MM.1S (cell line): ENCODE measurements around the gene PTPRD.

Experiments used
- DNase-seq: peaks from one replicate; pipeline ENCODE4 v3.0.0-alpha.2; 2015
- H2AFZ ChIP-seq: fragments of 300-600 bp; sonication (generic); 2 replicates; pipeline ENCODE4 v1.6.0; 2016; ENCODE audit warnings: antibody characterized with exemption, low read length
- H3F3A ChIP-seq: fragments of 300-600 bp; sonication (generic); 2 replicates; pipeline ENCODE4 v1.6.1; 2016; ENCODE audit warnings: mild to moderate bottlenecking, antibody characterized with exemption, low read length, moderate library complexity, mixed read lengths; ENCODE audit not compliant: insufficient read depth
- H3K27ac ChIP-seq: fragments of 300-600 bp; sonication (generic); 2 replicates; pipeline ENCODE4 v1.5.1; 2016; ENCODE audit warnings: mild to moderate bottlenecking, low read length
- H3K27me3 ChIP-seq: fragments of 300-600 bp; sonication (generic); replicated peaks from 2 replicates; pipeline ENCODE4 v1.6.0; 2016; ENCODE audit warnings: low read length; ENCODE audit not compliant: insufficient read depth
- H3K36me3 ChIP-seq: fragments of 300-600 bp; sonication (generic); replicated peaks from 2 replicates; pipeline ENCODE4 v1.6.1; 2016; ENCODE audit warnings: mild to moderate bottlenecking, low read length, mixed read lengths; ENCODE audit not compliant: insufficient read depth
- H3K4me1 ChIP-seq: fragments of 300-600 bp; sonication (generic); 2 replicates; pipeline ENCODE4 v1.6.1; 2016; ENCODE audit warnings: low read length, mixed read lengths
- H3K4me2 ChIP-seq: fragments of 300-600 bp; sonication (generic); 2 replicates; pipeline ENCODE4 v1.6.0; 2016; ENCODE audit warnings: low read depth, low read length
- H3K4me3 ChIP-seq: fragments of 300-600 bp; sonication (generic); 2 replicates; pipeline ENCODE4 v1.5.1; 2016; ENCODE audit warnings: low read length, mixed read lengths
- H3K79me2 ChIP-seq: fragments of 300-600 bp; sonication (generic); 2 replicates; pipeline ENCODE4 v1.6.1; 2016; ENCODE audit warnings: mixed run types, low read length, mixed read lengths
- H3K9ac ChIP-seq: fragments of 300-600 bp; sonication (generic); 2 replicates; pipeline ENCODE4 v1.6.1; 2016; ENCODE audit warnings: low read length, mixed read lengths
- H3K9me2 ChIP-seq: fragments of 300-600 bp; sonication (generic); replicated peaks from 2 replicates; pipeline ENCODE4 v1.6.1; 2016; ENCODE audit warnings: mild to moderate bottlenecking, low read length, mixed read lengths; ENCODE audit not compliant: insufficient read depth
- H3K9me3 ChIP-seq: fragments of 300-600 bp; sonication (generic); replicated peaks from 2 replicates; pipeline ENCODE4 v1.6.1; 2016; ENCODE audit warnings: mild to moderate bottlenecking, low read length, mixed read lengths; ENCODE audit not compliant: insufficient read depth
- H4K20me1 ChIP-seq: fragments of 300-600 bp; sonication (generic); 2 replicates; pipeline ENCODE4 v1.6.1; 2016; ENCODE audit warnings: mild to moderate bottlenecking, low read length, moderate library complexity, mixed read lengths; ENCODE audit not compliant: insufficient read depth
- CTCF ChIP-seq: fragments of 300-600 bp; sonication (generic); IDR thresholded peaks from 2 replicates; pipeline ENCODE4 v1.5.1; 2016; ENCODE audit warnings: antibody characterized with exemption, low read length, mixed read lengths
- EZH2 ChIP-seq: fragments of 300-600 bp; sonication (generic); optimal IDR thresholded peaks from 2 replicates; pipeline ENCODE3; 2017; ENCODE audit warnings: low read depth, mild to moderate bottlenecking, antibody characterized with exemption, low read length, mixed read lengths
- EZH2phosphoT487 ChIP-seq: fragments of 300-600 bp; sonication (generic); IDR thresholded peaks from 2 replicates; pipeline ENCODE4 v1.6.1; 2018; ENCODE audit warnings: antibody characterized with exemption, low read length

Gene PTPRD

GRCh38 chr9:8867148-8867547, 1745.7 kb downstream of the PTPRD start:
- no peaks in the 10 kb centered on the region for H3K36me3 ChIP-seq
- H3K79me2 ChIP-seq = no peaks in the 10 kb centered on the region
- H2AFZ ChIP-seq = no peak overlapping the region
- no peaks in the 10 kb centered on the region for H3K9me3 ChIP-seq
- no peak overlapping the region for H3K4me2 ChIP-seq
- H3K27me3 ChIP-seq = no peaks in the 10 kb centered on the region
- no peak for DNase-seq
- no peaks in the 10 kb centered on the region for H3K4me1 ChIP-seq
- no peak overlapping the region for H3K27ac ChIP-seq
- H3F3A ChIP-seq = no peaks in the 10 kb centered on the region
- no peaks in the 10 kb centered on the region for H3K9me2 ChIP-seq
- no peak overlapping the region for H3K4me3 ChIP-seq
- H4K20me1 ChIP-seq = no peaks in the 10 kb centered on the region
- no peak overlapping the region for H3K9ac ChIP-seq
- TF ChIP-seq CTCF (no peak), EZH2 (no peak), EZH2phosphoT487 (no peak)

- H3K9ac ChIP-seq = no peak overlapping the region
- H3K4me3 ChIP-seq = no peak overlapping the region
- no peaks in the 10 kb centered on the region for H3K27me3 ChIP-seq
- H2AFZ ChIP-seq = no peak overlapping the region
- no peaks in the 10 kb centered on the region for H3K9me2 ChIP-seq
- no peak overlapping the region for H3K4me2 ChIP-seq
- no peaks in the 10 kb centered on the region for H3K4me1 ChIP-seq
- TF ChIP-seq EZH2 (no peak), EZH2phosphoT487 (no peak), CTCF (no peak)
- DNase-seq = no peak
- H3K36me3 ChIP-seq = no peaks in the 10 kb centered on the region
- H3K27ac ChIP-seq = no peak overlapping the region
- H3K79me2 ChIP-seq = no peaks in the 10 kb centered on the region
- no peaks in the 10 kb centered on the region for H4K20me1 ChIP-seq
- no peaks in the 10 kb centered on the region for H3F3A ChIP-seq
- no peaks in the 10 kb centered on the region for H3K9me3 ChIP-seq
Observed at GRCh38 chr9:8864545-8864896, 1748.3 kb downstream of the PTPRD start.

- no peak for DNase-seq
- Histone ChIP-seq H3K27me3 (no peaks in the 10 kb centered on the region), H3F3A (no peaks in the 10 kb centered on the region), H3K36me3 (no peaks in the 10 kb centered on the region), H2AFZ (no peak overlapping the region), H3K4me1 (no peaks in the 10 kb centered on the region), H4K20me1 (no peaks in the 10 kb centered on the region), H3K4me3 (no peak overlapping the region), H3K9me3 (no peaks in the 10 kb centered on the region), H3K4me2 (no peak overlapping the region), H3K79me2 (no peaks in the 10 kb centered on the region), H3K9me2 (no peaks in the 10 kb centered on the region), H3K9ac (no peak overlapping the region), H3K27ac (no peak overlapping the region)
- TF ChIP-seq EZH2phosphoT487 = no peak
- no peak for TF ChIP-seq CTCF
- TF ChIP-seq EZH2 = no peak
Observed at GRCh38 chr9:8863886-8864544, 1748.8 kb downstream of the PTPRD start.
